Forelimb muscle (tissue), 1 donor: ENCODE measurements around the gene ZNF813. TPM values are rescaled to one million over a fixed set of nuclear protein-coding genes. Genes with fewer than 3 reads are reported as not detected.
A peak's percentile ranks its signal among the peaks of the same experiment; 100 is the strongest.

Experiments used
- DNase-seq: peaks from one replicate; pipeline ENCODE4 v3.0.0-alpha.2; 2013; ENCODE audit warnings: low read depth
- polyA plus RNA-seq: library from polyadenylated mRNA; unstranded; fragments of 120-200 nt; gene quantifications from one replicate; pipeline ENCODE4 v1.2.1, GENCODE V29; 2013; ENCODE audit not compliant: insufficient read length

The ZNF813 gene
- polyA plus RNA-seq, 1 donor, result 3.0 TPM

DNA sequence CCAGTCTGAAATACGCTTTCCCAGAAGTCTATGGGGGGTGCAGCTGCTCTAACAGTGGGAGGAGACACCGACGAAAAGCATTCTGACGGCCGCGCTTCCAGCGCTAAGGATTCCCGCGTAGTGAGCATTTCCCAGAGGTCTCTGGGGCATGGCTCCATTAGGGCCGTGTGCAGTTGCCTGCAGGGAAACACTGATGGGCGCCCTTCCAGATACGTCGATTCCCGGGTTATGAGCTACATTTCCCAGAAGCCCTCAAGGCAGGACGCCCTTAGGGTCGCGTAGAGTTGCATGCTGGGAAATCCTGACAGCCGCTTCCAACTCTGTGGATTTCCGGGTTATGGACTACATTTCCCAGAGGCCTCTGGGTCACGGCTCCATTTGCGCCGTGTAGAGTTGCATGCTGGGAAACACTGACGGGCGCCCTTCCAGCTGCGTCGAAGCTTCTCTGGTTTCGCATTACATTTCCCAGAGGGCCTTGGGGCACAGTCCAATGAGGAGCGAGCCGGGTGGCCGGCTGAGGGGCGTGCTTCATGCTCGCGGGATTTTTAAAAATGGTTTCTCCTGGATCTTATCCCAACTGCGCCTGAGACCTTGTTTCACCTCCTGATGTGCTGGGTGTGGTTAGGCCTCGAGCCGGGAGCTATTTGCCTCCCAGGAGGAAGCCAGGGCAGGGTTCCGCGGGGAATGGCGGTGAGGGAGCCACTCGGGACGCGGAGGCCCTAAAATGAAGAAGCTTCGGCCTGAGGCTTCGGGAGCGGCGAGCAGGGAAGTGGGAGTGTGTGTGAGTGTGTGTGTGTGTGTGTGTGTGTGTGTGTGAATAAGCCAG lies 53.2 kb downstream of the ZNF813 start:
- DNase-seq, result peak; percentile 98

DNA sequence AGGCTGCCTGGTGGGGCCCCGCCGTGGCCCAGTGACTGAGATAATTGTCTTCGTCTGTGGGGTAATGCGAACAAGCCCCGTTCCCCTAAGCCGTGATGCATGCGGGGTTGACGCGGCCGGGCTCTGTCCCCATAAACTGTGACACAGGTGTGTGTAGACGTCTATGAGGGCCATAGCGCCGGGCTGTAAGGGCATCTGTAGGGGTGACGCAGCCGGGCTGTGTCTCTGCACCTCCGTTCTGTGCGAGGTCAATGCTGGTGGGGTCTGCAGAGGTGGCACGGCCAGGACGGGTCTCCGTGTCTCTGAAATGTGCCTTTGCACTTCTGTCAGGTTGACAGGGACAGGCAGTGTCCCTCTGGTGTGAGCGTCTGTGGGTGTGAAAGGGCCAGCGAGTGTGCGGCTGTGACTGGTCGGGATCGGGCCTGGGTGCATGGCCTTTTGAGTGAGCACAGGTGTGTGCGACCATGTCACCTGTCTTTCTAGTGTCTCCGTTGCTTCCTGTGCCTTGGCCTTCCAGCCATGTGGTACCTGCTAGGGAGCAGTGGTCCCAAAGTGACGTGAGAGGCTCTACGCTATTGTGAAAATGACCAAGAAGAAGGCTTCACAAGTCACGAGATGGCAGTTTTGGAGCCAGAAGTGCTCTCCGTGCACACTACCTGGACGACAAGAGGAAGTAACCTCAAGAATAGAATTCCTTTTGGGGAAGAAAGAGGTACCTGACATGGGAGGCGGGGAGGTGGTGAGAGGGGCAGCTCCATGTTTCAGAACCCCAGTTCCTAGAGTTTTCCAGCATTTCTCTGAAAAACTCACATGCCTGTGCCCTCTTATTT lies 54.1 kb downstream of the ZNF813 start:
- no peak for DNase-seq

DNA sequence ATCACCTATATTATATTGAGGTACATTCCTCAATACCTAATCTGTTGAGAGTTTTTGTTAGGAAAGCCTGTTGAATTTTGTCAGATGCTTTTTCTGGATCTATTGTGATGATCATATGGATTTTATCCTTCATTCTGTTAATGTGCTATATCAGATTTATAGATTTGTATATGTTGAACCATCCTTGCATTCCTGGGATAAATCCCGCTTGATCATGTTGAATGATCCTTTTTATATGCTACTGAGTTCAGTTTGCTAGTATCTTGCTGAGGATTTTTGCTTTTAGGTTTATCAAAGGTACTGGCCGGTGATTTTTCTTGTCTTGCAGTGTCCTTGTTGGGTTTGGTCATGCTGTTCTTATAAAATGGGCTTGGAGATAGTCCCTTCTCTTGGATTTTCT lies 58.4 kb downstream of the ZNF813 start:
- no peak for DNase-seq

DNA sequence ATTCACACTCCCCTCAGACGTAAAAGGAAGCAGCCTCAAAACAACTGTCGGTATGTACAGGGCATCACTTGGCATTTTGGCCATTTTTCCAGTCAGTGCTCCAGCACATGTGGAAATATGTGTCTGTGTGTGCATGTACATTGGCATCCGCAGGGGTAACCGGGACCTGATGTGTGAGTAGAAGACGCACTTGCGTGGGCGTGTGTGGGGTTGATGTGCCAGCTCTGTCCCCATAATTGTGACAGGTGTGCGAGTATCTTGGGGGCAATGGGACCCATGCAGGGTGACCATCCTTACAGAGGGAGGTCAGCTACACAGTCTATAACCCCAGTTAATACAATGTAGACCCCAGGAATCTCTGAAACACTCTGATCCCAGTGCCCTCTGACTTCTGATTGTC lies 63.1 kb downstream of the ZNF813 start:
- no peak for DNase-seq

DNA sequence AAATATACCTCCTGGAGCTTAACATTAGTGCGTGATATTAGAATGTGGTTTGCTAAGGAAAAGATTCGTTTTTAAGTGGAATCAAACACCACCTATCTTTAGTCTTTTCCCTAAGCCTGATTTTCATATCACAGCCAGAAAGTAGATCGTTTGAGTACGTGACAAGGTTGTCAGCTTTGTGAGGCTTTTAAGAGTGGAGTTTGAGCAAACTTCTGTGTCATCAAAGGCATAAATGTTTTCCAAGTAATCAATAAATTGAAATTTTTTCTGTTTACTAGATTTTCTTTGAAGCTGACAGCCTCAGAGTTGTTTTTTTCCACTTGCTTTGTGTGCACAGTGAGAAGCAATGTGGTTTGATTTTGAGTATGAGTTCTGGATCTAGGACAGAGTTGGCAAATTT lies 63.9 kb downstream of the ZNF813 start:
- no peak for DNase-seq

DNA sequence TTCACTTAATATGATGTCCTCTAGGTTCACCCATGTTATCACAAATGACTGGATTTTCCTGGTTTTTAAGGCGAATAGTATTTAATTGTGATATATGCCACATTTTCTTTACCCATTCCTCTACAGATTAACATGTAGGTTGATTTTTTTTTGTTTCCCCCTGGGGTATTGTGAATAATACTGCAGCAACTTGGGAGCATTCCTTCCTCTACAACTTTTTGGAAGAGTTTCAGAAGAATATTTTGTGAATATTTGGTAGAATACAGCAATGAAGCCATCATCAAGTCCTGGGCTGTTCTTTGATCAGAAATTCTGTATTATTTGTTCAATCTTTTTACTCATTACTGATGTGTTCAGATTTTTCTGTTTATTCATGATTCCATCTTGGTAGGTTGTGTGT lies 64.8 kb downstream of the ZNF813 start:
- DNase-seq, result no peak

DNA sequence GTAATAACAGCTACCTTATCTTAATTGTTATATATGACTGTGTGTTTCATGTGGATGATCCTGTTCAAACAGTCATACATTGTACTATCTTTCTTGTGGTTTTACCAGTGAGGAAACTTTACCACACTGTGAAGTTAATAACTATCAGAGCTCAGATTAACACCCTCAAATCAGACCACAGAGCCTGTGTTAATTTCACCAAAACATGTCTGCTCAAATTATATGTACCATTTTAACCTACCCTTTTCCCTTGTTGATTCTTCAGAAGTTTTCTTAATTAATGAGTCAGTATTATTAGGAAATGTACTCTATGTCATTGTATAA lies 68.7 kb downstream of the ZNF813 start:
- no peak for DNase-seq

- DNase-seq, result no peak
Measured at GRCh38 chr19:53537121-53537520, 69.6 kb downstream of the ZNF813 start.

DNA sequence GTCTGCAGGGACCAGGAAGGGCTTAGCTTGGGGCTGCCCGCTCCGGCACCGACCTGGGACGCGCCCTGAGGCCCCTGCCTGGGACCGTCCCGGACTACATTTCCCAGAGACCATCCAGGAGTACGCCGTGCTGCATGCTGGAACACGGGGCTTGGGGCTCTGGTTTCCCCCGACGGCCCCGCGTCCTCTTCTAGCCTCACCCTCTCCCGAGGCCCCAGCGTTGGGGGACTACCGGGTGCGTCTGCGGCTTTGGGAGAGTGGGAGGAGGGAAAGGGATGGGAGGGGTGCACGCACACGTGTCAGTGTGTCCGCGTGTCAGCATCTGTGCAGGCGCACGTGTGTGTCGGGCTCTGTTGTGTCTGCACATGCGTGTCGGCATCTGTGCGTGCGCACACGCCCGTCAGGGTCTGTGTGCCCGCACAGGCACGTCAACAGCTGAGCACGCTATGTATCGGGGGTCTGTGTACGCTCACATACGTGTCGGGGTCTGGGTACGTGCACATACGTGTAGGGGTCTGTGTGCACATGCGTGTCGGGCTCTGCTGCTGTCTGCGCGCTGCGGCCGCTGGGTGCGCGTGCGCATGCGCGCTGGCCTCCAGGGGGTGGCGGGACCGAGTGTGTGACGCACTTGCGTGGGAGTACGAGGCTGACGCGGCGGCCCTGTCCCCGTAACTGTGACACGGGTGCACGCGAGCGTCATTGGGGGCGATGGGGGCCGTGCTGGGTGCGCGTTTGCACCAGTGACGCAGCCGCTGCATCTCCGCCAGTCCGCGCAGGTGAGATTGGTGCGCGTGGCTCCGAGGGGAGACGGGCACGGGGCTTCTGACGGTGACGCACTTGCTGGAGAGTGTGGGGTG lies 70.2 kb downstream of the ZNF813 start, which contains the start of gene ZNF331:
Gene ZNF331, plus strand, starts transcription at position 625 of the 857 bp plus-strand sequence. CDS start 31,232 bp downstream, outside the sequence.
- DNase-seq, result peak; percentile 41

DNA sequence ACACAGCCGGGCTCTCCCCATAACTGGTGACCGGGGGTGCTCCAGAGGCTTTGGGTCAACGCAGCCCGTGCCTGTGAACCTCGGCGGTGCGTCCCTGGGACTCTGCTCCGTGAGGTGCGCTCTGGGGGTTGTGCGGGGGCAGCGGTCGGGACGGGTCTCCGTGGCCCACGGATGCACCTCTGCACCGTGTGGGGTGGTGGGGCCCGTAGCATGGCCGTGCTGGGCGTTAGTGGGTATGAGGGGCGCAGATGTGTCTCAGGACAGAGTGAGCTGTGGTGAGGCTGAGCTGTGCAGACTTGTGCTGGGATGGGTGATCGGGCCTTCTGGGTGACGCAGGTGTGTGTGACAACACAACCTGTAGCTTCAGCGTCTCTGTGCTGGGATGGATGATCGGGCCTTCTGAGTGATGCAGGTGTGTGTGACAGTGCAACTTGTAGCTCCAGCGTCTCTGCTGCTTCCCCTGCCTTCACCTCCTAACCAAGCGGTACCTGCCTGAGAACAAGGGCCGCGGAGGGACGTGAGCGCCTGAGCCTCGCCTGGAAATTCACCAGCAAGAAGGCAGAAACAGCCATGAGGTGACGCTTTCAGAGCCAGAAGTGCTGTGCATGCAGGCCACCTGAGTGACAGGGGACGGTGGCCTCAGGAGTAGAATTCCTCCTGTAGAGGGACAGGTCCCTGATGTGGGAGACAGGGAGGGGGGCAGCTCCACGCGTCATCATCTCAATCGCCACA lies 71.0 kb downstream of the ZNF813 start:
- no peak for DNase-seq

- DNase-seq, result no peak
Measured at GRCh38 chr19:53540091-53540490, 72.6 kb downstream of the ZNF813 start.

GRCh38 chr19:53541971-53542370 lies 74.4 kb downstream of the ZNF813 start:
- no peak for DNase-seq

DNA sequence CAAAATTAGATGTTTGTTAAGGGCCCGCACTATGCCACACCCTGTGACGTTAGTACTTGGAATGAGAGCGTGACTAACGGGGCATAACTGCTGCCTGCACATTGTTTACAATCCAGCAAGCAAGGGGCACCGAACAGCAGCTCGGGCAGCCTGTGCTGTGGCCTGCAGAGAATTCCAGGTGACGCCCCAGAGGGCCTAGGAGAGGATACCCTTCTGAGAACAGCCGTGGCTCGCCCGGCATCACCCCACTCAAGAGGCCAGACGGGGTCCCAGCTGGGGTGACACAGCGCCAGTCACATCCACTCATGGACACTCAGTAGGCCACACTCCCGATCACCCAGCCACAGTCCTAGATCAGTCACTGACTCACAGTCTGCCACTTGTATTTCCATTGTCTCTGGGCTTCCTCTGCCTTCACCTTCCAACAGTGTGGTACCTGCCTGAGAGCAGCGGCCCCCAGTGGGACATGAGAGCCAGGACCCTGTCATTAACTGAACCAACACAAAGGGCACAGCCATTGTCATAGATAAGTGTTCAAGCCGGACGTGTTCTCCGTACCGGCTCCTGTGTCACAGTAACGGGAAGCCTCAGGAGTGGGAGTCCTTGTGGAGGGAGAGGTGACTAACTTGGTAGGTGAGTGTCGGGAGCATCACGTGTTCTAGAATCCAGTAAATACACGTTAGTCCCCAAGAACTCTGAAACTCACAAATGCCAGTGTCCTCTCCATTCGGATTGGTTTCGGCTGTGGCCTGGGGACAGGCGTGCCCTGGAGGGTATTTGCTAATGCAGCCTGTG lies 77.9 kb downstream of the ZNF813 start:
- DNase-seq, result no peak

Other genes starting within 250 kb of the ZNF813 start
- gene ZNF677, start 212.9 kb upstream of the ZNF813 start, polyA plus RNA-seq, result 26.4 TPM
- gene VN1R2, start 209.4 kb upstream of the ZNF813 start, polyA plus RNA-seq, result not detected
- gene VN1R4, start 200.0 kb upstream of the ZNF813 start, polyA plus RNA-seq, result not detected
- gene ZNF845, start 134.0 kb upstream of the ZNF813 start, polyA plus RNA-seq, result 5.1 TPM
- 5.8 TPM for gene ZNF525, start 102.0 kb upstream of the ZNF813 start, polyA plus RNA-seq
- 10.4 TPM for gene ZNF765, start 72.6 kb upstream of the ZNF813 start, polyA plus RNA-seq
- gene ZNF761, start 35.7 kb upstream of the ZNF813 start, polyA plus RNA-seq, result 9.5 TPM
- 13.1 TPM for gene ZNF331, start 70.4 kb downstream of the ZNF813 start, polyA plus RNA-seq
- gene DPRX, start 164.3 kb downstream of the ZNF813 start, polyA plus RNA-seq, result 0.24 TPM